Spleen (tissue), 11 donors: ENCODE results near the gene TMEM272. TPM values are rescaled to one million over a fixed set of nuclear protein-coding genes. Genes with fewer than 3 reads are reported as not detected.

Source experiments
- DNase-seq: peaks from one replicate; pipeline ENCODE4 v3.0.0-alpha.2; 2020
- H3K27ac ChIP-seq, 8 donors: fragments of 200-600 bp; sonication (generic) in 7 of 8; 1 replicate in 4 of 8; 2 replicates in 4 of 8; pipeline versions ENCODE4 v1.5.0 to v1.8.0; 2016 to 2021; ENCODE audit warnings: inconsistent platforms in 4 of 8, mild to moderate bottlenecking in 4 of 8, moderate library complexity in 1 of 8
- H3K27me3 ChIP-seq, 7 donors: fragments of 200-600 bp; sonication (generic) in 6 of 7; replicated peaks in 1 of 7; 1 replicate in 4 of 7; 2 replicates in 3 of 7; pipeline versions ENCODE4 v1.5.0 to v1.8.0; 2016 to 2021; ENCODE audit warnings: inconsistent platforms in 3 of 7, mild to moderate bottlenecking in 1 of 7
- H3K36me3 ChIP-seq, 6 donors: fragments of 200-600 bp; sonication (generic) in 5 of 6; 1 replicate in 4 of 6; 2 replicates in 2 of 6; pipeline versions ENCODE4 v1.5.0 to v1.8.0; 2016 to 2021; ENCODE audit warnings: inconsistent platforms in 2 of 6
- H3K4me1 ChIP-seq, 6 donors: fragments of 200-600 bp; sonication (generic) in 5 of 6; 1 replicate in 3 of 6; 2 replicates in 3 of 6; pipeline versions ENCODE4 v1.5.0 to v1.8.0; 2016 to 2021; ENCODE audit warnings: inconsistent platforms in 3 of 6
- H3K4me3 ChIP-seq, 8 donors: fragments of 200-600 bp; sonication (generic) in 7 of 8; 1 replicate in 4 of 8; 2 replicates in 4 of 8; pipeline versions ENCODE4 v1.5.0 to v1.8.0; 2016 to 2021; ENCODE audit warnings: inconsistent platforms in 4 of 8, mild to moderate bottlenecking in 4 of 8, moderate library complexity in 2 of 8
- H3K9me3 ChIP-seq, 8 donors: fragments of 200-600 bp; sonication (generic) in 7 of 8; 1 replicate in 4 of 8; 2 replicates in 4 of 8; pipeline versions ENCODE4 v1.5.0 to v1.8.0; 2016 to 2021; ENCODE audit warnings: inconsistent platforms in 4 of 8
- POLR2A ChIP-seq, 3 donors: fragments of 450-650 bp; IDR thresholded peaks; one replicate each; pipeline ENCODE4 v1.5.1; 2017; ENCODE audit warnings: antibody characterized with exemption in 3 of 3, mild to moderate bottlenecking in 1 of 3
- POLR2AphosphoS5 ChIP-seq, 3 donors: sonication (generic); formaldehyde crosslinking; IDR thresholded peaks; one replicate each; pipeline ENCODE4 v1.5.1; 2017; ENCODE audit warnings: antibody characterized with exemption in 3 of 3
- WGBS, 5 donors: extraction: QIAGEN DNeasy Blood & Tissue Kit in 3 of 5; methylation state at CpG; one replicate each; pipeline versions ENCODE4 v1.1.5 to v1.1.7; 2013 to 2018; 5-methylcytosine and 5-hydroxymethylcytosine counted together
- intact Hi-C: fragments of 100-400 bp; cut with DNase I; formaldehyde crosslinking; loops from one replicate; pipeline ENCODE4 v1.15.0; 2023; ENCODE audit warnings: low total_unique reads
- polyA plus RNA-seq, 3 donors: library from polyadenylated mRNA; stranded (reverse); fragments of 200-250 nt; gene quantifications; one replicate each; pipeline ENCODE4 v1.2.1, GENCODE V29; 2013
- total RNA-seq, 7 donors: library from RNA; depleted of rRNA in 3 of 7; stranded (reverse); fragments of >200 nt in 3 of 7; fragmentation: NEBNext Ultra II Directional in 4 of 7; extraction: Animal tissue kit (Norgen Biotek cat#: 25700) in 4 of 7; gene quantifications; one replicate each; pipeline versions ENCODE4 v1.1.0 to v1.2.1, GENCODE V29; 2016 to 2021
- TF ChIP-seq, protein P1 (sequence below), 11 experiments: fragments of 200-600 bp in 7 of 11; fragments of 450-650 bp in 4 of 11; sonication (generic) in 4 of 11; IDR thresholded peaks in 8 of 11; conservative IDR thresholded peaks in 3 of 11; 1 replicate in 7 of 11; 2 replicates in 4 of 11; pipeline versions ENCODE4 v1.4.0 to v1.8.0; 2016 to 2021; ENCODE audit warnings: antibody characterized with exemption in 11 of 11, inconsistent platforms in 4 of 11, mild to moderate bottlenecking in 1 of 11
- donor health status: healthy with polysubstance abuse.
- donor health status: DM: no; HTN: no; CAD: no; lungs with moderate emphysema.
- donor health status: DM: no; HTN: no; CAD: no.
- donor health status: Bipolar disorder and iron deficiency.
- donor health status: healthy.
- donor health status: DM: no; HTN: no; CAD: no.
- donor health status: DM: yes; HTN: yes; CAD: no.

Gene TMEM272
- total and polyA plus RNA-seq, 10 donors, result 0.03 to 3.3 (median 1.1) TPM

DNA sequence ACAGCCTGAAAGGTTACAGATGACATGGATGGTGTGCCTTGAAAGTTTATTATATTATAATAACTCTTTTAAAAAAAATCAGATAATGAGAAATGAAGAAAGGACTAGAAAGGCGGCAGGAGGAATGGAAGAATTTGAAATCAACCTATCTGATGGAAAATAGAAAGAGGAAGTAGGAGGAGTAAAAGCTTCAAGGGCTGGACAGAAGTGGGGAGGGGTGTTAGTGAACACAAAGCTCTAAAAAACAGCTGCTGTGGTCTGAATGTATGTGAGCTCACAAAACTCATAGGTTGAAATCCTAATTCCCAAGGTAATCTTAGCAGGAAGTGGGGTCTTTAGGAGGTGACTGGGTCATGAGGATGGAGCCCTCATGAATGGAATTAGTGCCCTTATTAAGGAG, 36.3 kb upstream of the TMEM272 start:
- Histone ChIP-seq H3K27ac (no peak overlapping the region), H3K9me3 (peaks cover 0 to 20% (median 16%) of the 10 kb centered on the region in 8 donors), H3K27me3 (no peaks in the 10 kb centered on the region), H3K4me3 (no peak overlapping the region), H3K36me3 (no peaks in the 10 kb centered on the region), H3K4me1 (no peaks in the 10 kb centered on the region)
- DNase-seq, result no peak
- TF ChIP-seq, protein P1, sequence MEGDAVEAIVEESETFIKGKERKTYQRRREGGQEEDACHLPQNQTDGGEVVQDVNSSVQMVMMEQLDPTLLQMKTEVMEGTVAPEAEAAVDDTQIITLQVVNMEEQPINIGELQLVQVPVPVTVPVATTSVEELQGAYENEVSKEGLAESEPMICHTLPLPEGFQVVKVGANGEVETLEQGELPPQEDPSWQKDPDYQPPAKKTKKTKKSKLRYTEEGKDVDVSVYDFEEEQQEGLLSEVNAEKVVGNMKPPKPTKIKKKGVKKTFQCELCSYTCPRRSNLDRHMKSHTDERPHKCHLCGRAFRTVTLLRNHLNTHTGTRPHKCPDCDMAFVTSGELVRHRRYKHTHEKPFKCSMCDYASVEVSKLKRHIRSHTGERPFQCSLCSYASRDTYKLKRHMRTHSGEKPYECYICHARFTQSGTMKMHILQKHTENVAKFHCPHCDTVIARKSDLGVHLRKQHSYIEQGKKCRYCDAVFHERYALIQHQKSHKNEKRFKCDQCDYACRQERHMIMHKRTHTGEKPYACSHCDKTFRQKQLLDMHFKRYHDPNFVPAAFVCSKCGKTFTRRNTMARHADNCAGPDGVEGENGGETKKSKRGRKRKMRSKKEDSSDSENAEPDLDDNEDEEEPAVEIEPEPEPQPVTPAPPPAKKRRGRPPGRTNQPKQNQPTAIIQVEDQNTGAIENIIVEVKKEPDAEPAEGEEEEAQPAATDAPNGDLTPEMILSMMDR (IDR thresholded peaks at IDR 0.05 in 8 of 11, conservative IDR thresholded peaks at IDR 0.05 in 3 of 11), result no peak
- TF ChIP-seq POLR2AphosphoS5 (IDR thresholded peaks at IDR 0.05), result no peak
- no peak for TF ChIP-seq POLR2A (IDR thresholded peaks at IDR 0.05)
- WGBS, 5 donors, result 64 to 96% (median 70%) methylated on average over 1 of the region's 1 CpG
- intact Hi-C loops, result no loop called here

DNA sequence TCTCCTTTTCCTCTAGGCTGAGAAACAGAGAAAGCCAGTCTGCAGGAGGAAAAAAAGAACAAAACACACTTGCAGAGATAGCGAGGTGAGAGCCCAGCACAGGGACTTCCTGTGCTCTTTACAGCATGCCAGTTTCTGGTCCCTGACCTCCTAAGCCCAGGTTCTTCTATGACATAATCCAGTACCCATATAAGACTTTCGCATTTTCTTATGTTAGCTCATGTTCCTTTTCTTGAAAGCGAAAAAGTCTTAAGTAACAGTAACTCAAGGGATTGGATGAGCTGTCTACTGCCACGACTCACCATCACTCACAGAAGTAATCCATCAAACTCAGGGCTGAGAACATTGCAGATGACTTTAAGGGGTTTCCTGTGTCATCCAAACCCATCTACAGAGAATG, 34.2 kb upstream of the TMEM272 start:
- Histone ChIP-seq H3K9me3 (peaks cover 0 to 20% (median 16%) of the 10 kb centered on the region in 8 donors), H3K27ac (no peak overlapping the region), H3K4me3 (no peak overlapping the region), H3K27me3 (no peaks in the 10 kb centered on the region), H3K36me3 (no peaks in the 10 kb centered on the region), H3K4me1 (no peaks in the 10 kb centered on the region)
- no peak for DNase-seq
- WGBS, 5 donors, result 71 to 77% (median 76%) methylated on average over 4 of the region's 4 CpGs
- TF ChIP-seq, protein P1 (IDR thresholded peaks at IDR 0.05 in 8 of 11, conservative IDR thresholded peaks at IDR 0.05 in 3 of 11), result no peak
- TF ChIP-seq POLR2A (IDR thresholded peaks at IDR 0.05), result no peak
- intact Hi-C loops, result no loop called here

DNA sequence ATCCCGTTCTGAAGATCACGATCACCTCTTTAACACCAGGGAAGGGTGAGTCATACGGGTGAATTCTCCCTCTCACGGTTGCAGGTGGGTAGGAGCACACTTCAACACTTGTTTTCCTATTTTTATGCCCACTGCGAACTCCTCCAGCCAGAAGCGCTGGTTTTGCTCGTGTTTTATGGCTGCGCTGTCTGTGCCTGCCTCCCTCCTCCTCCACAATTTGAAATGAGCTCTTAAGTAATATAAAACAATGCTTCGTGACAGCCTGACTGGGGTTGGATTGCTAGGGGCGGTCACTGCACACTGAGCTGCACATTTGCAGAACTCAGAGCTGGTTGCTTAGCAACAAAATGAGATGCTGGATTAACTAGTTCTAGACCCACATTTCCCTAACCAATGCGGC, 29.7 kb upstream of the TMEM272 start:
- TF ChIP-seq POLR2A (IDR thresholded peaks at IDR 0.05) (no peak), POLR2AphosphoS5 (IDR thresholded peaks at IDR 0.05) (no peak)
- TF ChIP-seq, protein P1 (IDR thresholded peaks at IDR 0.05 in 8 of 11, conservative IDR thresholded peaks at IDR 0.05 in 3 of 11), result no peak
- H3K27ac ChIP-seq, result no peak overlapping the region
- 86 to 89% (median 87%) methylated on average over 11 of the region's 11 CpGs for WGBS, 5 donors
- H3K4me3 ChIP-seq, result no peak overlapping the region
- H3K27me3 ChIP-seq, result no peaks in the 10 kb centered on the region
- H3K4me1 ChIP-seq, result no peaks in the 10 kb centered on the region
- no peaks in the 10 kb centered on the region for H3K36me3 ChIP-seq
- H3K9me3 ChIP-seq, result no peaks in the 10 kb centered on the region
- intact Hi-C loops, result no loop called here
- no peak for DNase-seq

DNA sequence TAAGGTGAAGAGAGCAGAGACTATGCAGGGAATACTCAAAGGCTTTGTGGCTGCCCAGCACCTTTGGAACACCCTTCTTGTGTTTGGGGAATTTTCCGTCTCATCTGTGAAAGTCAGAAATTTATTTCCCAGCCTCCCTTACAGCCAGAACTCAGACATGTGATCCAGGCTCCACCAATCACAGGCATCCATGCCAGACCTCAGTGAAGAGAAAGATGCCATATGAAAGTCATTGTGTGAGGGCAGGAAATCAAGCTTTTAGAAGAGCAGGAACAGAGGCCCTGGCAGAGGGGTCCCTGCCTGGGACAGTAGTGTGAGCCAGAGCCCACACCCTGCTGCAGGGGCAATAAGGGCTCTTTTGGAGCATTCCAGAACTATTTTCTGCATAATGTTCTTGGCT, 28.9 kb upstream of the TMEM272 start:
- no peak overlapping the region for H3K27ac ChIP-seq
- WGBS, 5 donors, result 67 to 95% (median 90%) methylated on average over 1 of the region's 1 CpG
- H3K27me3 ChIP-seq, result no peaks in the 10 kb centered on the region
- no peak for DNase-seq
- H3K4me1 ChIP-seq, result no peaks in the 10 kb centered on the region
- H3K4me3 ChIP-seq, result no peak overlapping the region
- H3K36me3 ChIP-seq, result no peaks in the 10 kb centered on the region
- TF ChIP-seq POLR2A (IDR thresholded peaks at IDR 0.05) (no peak), POLR2AphosphoS5 (IDR thresholded peaks at IDR 0.05) (no peak)
- TF ChIP-seq, protein P1 (IDR thresholded peaks at IDR 0.05 in 8 of 11, conservative IDR thresholded peaks at IDR 0.05 in 3 of 11), result no peak
- intact Hi-C loops, result no loop called here
- no peaks in the 10 kb centered on the region for H3K9me3 ChIP-seq
